ENCODE data around the gene OR1S1.

The OR1S1 gene

GRCh38 chr11:58243954-58244353, 31.4 kb downstream of the OR1S1 start (continued):
- TF ChIP-seq, protein P1, sequence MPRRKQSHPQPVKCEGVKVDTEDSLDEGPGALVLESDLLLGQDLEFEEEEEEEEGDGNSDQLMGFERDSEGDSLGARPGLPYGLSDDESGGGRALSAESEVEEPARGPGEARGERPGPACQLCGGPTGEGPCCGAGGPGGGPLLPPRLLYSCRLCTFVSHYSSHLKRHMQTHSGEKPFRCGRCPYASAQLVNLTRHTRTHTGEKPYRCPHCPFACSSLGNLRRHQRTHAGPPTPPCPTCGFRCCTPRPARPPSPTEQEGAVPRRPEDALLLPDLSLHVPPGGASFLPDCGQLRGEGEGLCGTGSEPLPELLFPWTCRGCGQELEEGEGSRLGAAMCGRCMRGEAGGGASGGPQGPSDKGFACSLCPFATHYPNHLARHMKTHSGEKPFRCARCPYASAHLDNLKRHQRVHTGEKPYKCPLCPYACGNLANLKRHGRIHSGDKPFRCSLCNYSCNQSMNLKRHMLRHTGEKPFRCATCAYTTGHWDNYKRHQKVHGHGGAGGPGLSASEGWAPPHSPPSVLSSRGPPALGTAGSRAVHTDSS (tag by site-specific recombination; IDR thresholded peaks at IDR 0.05): no peak
- TF ChIP-seq ZNF514 (tag by site-specific recombination; IDR thresholded peaks at IDR 0.05): no peak
- no peak for TF ChIP-seq ZNF214 (tag by site-specific recombination; IDR thresholded peaks at IDR 0.05; ENCODE audit: borderline replicate concordance)
- TF ChIP-seq ZNF433 (tag by site-specific recombination; IDR thresholded peaks at IDR 0.05; ENCODE audit: low read depth): 0 out of 2 replicates have a peak, but pooled peaks have one; percentile 52
- no peak for TF ChIP-seq ZNF341 (tag by site-specific recombination; IDR thresholded peaks at IDR 0.05; ENCODE audit: low read depth)
- no peak for TF ChIP-seq ZBTB1 (tag by site-specific recombination; IDR thresholded peaks at IDR 0.05)
- TF ChIP-seq ZFHX2 (tag by site-specific recombination; conservative IDR thresholded peaks at IDR 0.05): no peak
- peak; percentile 58 for TF ChIP-seq ZNF426 (tag by site-specific recombination; IDR thresholded peaks at IDR 0.05)
- peak; percentile 42 for TF ChIP-seq ZBTB8A (tag by site-specific recombination; IDR thresholded peaks at IDR 0.05)

- ChIA-PET POLR2A (no interaction called here), CTCF (interaction anchor here (0.6 kb wide), 1 partner anchor 880 kb away, joined by 3 read pairs; no protein-coding TSS in a partner anchor)
- H3K4me3 ChIP-seq (ENCODE audit: low read depth, low read length): no peak overlapping the region
- H3K4me1 ChIP-seq (ENCODE audit: control insufficient read depth, insufficient read depth, low read length): no peaks in the 10 kb centered on the region
- no peaks in the 10 kb centered on the region for H3K36me3 ChIP-seq (ENCODE audit: control insufficient read depth in 2 of 2, insufficient read depth in 1 of 2, low read length in 2 of 2)
- H3K9me3 ChIP-seq (ENCODE audit: control insufficient read depth, insufficient read depth, low read depth, low read length): no peaks in the 10 kb centered on the region
- TF ChIP-seq SCRT2 (tag by site-specific recombination; IDR thresholded peaks at IDR 0.05) (no peak), ZNF777 (tag by site-specific recombination; IDR thresholded peaks at IDR 0.05; ENCODE audit: borderline replicate concordance) (no peak), YY1 (tag by site-specific recombination; IDR thresholded peaks at IDR 0.05) (no peak), ZNF521 (tag by site-specific recombination; IDR thresholded peaks at IDR 0.05) (no peak), ZNF600 (tag by site-specific recombination; IDR thresholded peaks at IDR 0.05) (no peak), MYNN (tag by site-specific recombination; IDR thresholded peaks at IDR 0.05; ENCODE audit: borderline replicate concordance) (no peak), ZBTB48 (tag by site-specific recombination; IDR thresholded peaks at IDR 0.05) (no peak)
- H3K27ac ChIP-seq (ENCODE audit: extremely low read depth, low read depth, low read length): no peak overlapping the region
Measured at GRCh38 chr11:58254936-58255335, 42.4 kb downstream of the OR1S1 start.

DNA sequence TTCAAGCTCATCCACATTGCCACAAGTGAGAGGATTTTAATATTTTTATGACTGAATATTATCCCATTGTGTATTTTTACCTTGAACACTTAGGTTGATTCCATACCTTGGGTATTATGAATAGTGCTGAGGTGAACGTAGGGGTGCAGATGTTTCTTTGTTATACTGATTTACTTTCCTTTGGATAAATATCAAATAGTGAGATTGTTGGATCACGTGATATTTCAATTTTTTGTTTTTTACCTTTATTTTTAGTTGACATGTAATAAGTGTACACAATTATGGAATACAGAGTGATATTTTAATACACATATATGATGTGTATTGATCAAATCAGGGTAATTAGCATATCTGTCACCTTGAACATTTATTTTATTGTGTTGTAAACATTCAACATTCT, 47.5 kb downstream of the OR1S1 start:
- CTCF ChIA-PET: interaction anchor here (0.7 kb wide), 1 partner anchor 1493 kb away, joined by 3 read pairs; no protein-coding TSS in a partner anchor
- Histone ChIP-seq H3K27ac (ENCODE audit: extremely low read depth, low read depth, low read length) (no peak overlapping the region), H3K4me1 (ENCODE audit: control insufficient read depth, insufficient read depth, low read length) (no peaks in the 10 kb centered on the region), H3K9me3 (ENCODE audit: control insufficient read depth, insufficient read depth, low read depth, low read length) (no peaks in the 10 kb centered on the region), H3K4me3 (ENCODE audit: low read depth, low read length) (no peak overlapping the region), H3K36me3 (ENCODE audit: control insufficient read depth in 2 of 2, insufficient read depth in 1 of 2, low read length in 2 of 2) (no peaks in the 10 kb centered on the region)
- POLR2A ChIA-PET: no interaction called here
- TF ChIP-seq IKZF3 (tag by site-specific recombination; IDR thresholded peaks at IDR 0.05) (no peak), ZNF426 (tag by site-specific recombination; IDR thresholded peaks at IDR 0.05) (no peak), ZNF391 (tag by site-specific recombination; IDR thresholded peaks at IDR 0.05; ENCODE audit: borderline replicate concordance, low read depth) (no peak), PRDM2 (tag by site-specific recombination; IDR thresholded peaks at IDR 0.05; ENCODE audit: borderline replicate concordance) (no peak), ZNF785 (tag by site-specific recombination; IDR thresholded peaks at IDR 0.05) (no peak), ZNF621 (tag by site-specific recombination; IDR thresholded peaks at IDR 0.05) (no peak), ZNF791 (tag by site-specific recombination; IDR thresholded peaks at IDR 0.05) (no peak), ZNF623 (tag by site-specific recombination; IDR thresholded peaks at IDR 0.05) (no peak), KLF10 (tag by site-specific recombination; IDR thresholded peaks at IDR 0.05) (no peak), ZSCAN16 (tag by site-specific recombination; IDR thresholded peaks at IDR 0.05) (no peak), ZBTB8A (tag by site-specific recombination; IDR thresholded peaks at IDR 0.05) (no peak), ZNF146 (tag by site-specific recombination; IDR thresholded peaks at IDR 0.05) (no peak), ZNF366 (tag by site-specific recombination; conservative IDR thresholded peaks at IDR 0.05) (no peak), ZNF23 (tag by site-specific recombination; IDR thresholded peaks at IDR 0.05; ENCODE audit: borderline replicate concordance) (no peak), ZNF549 (tag by site-specific recombination; IDR thresholded peaks at IDR 0.05) (no peak)

Data from HEK293 (cell line).